Panc1 (cell line): ENCODE data around the gene OST4. TPM values are rescaled to one million over a fixed set of nuclear protein-coding genes. Genes with fewer than 3 reads are reported as not detected.

Experiments used
- ATAC-seq: fragments of 200-7000 bp; cut with Tn5 transposase; 2 replicates; pipeline ENCODE4 v1.9.1; 2020; ENCODE audit warnings: mild to moderate bottlenecking, moderate library complexity
- BruUV-seq: library from RNA; stranded (reverse); fragments of 400-500 nt; replicated peaks from 2 replicates; lab custom pipeline; 2021; lab: Mats Ljungman, UMichigan
- CTCF ChIA-PET: fragments of 300-600 bp; sonication (Branson Sonifier 250); formaldehyde crosslinking; loops from one replicate; lab custom pipeline; 2022; ENCODE audit warnings: antibody characterized with exemption; lab: Charles Lee
- POLR2A ChIA-PET: fragments of 300-600 bp; sonication (Branson Sonifier 250); formaldehyde crosslinking; loops from one replicate; lab custom pipeline; 2022; ENCODE audit warnings: antibody characterized with exemption; lab: Charles Lee
- DNase-seq: peaks from one replicate; pipeline ENCODE4 v3.0.0-alpha.2; 2010; ENCODE audit warnings: low read depth, low spot score
- H3K27ac ChIP-seq: 2 replicates; pipeline ENCODE4 v1.5.1; 2011; ENCODE audit warnings: mild to moderate bottlenecking, low read length, inconsistent platforms
- H3K27me3 ChIP-seq: fragments of 200-500 bp; sonication (Bioruptor generic); 2 replicates; pipeline ENCODE4 v1.6.0; 2014; ENCODE audit warnings: low read length, inconsistent platforms; ENCODE audit not compliant: control insufficient read depth, insufficient read depth
- H3K36me3 ChIP-seq: fragments of 200-500 bp; sonication (Bioruptor generic); 2 replicates; pipeline ENCODE4 v1.5.1; 2014; ENCODE audit warnings: inconsistent platforms, mild to moderate bottlenecking, low read length, moderate library complexity; ENCODE audit not compliant: control insufficient read depth, insufficient read depth
- H3K4me1 ChIP-seq: 2 replicates; pipeline ENCODE4 v1.5.1; 2011; ENCODE audit warnings: inconsistent platforms, mild to moderate bottlenecking, low read length, moderate library complexity; ENCODE audit not compliant: control insufficient read depth, insufficient read depth
- H3K4me3 ChIP-seq, 2 experiments: 2 replicates each; pipeline ENCODE4 v1.5.1; 2011 to 2012; ENCODE audit warnings: low read depth in 2 of 2, low read length in 2 of 2, mild to moderate bottlenecking in 2 of 2, inconsistent platforms in 1 of 2, moderate library complexity in 1 of 2
- H3K9me3 ChIP-seq: fragments of 200-500 bp; sonication (Bioruptor generic); 2 replicates; pipeline ENCODE4 v1.5.1; 2014; ENCODE audit warnings: low read depth, mild to moderate bottlenecking, inconsistent platforms, low read length, moderate library complexity; ENCODE audit not compliant: control insufficient read depth, insufficient read depth
- CTCF ChIP-seq: fragments of 450-650 bp; IDR thresholded peaks from 2 replicates; pipeline ENCODE4 v1.5.1; 2017; ENCODE audit warnings: mild to moderate bottlenecking
- POLR2AphosphoS5 ChIP-seq: IDR thresholded peaks from 2 replicates; pipeline ENCODE4 v1.6.1; 2012; ENCODE audit warnings: mild to moderate bottlenecking, low read depth, low read length, moderate library complexity
- SIN3A ChIP-seq: IDR thresholded peaks from 2 replicates; pipeline ENCODE4 v1.6.1; 2012; ENCODE audit warnings: low read depth, mild to moderate bottlenecking, low read length, moderate library complexity, borderline replicate concordance; ENCODE audit not compliant: insufficient read depth
- TCF7L2 ChIP-seq: IDR thresholded peaks from 2 replicates; pipeline ENCODE4 v1.6.1; 2011; ENCODE audit warnings: mild to moderate bottlenecking, low read depth, low read length, inconsistent platforms
- in situ Hi-C: cut with HindIII; loops from 2 replicates; pipeline ENCODE4 v1.10.0; 2016; ENCODE audit warnings: low sequenced_read_pairs, low pct_unique_long_range_greater_than_20kb
- intact Hi-C: fragments of 100-400 bp; cut with micrococcal nuclease; formaldehyde crosslinking; loops from one replicate; pipeline ENCODE4 v1.10.0; 2022; ENCODE audit not compliant: unreplicated experiment
- total RNA-seq: library from RNA; stranded (reverse); gene quantifications from one replicate; pipeline ENCODE4 v1.2.1, GENCODE V29; 2021; ENCODE audit not compliant: unreplicated experiment
- TF ChIP-seq, protein P1 (sequence below), 2 experiments: IDR thresholded peaks; 2 replicates each; pipeline ENCODE4 v1.6.1; 2011 to 2012; ENCODE audit warnings: low read depth in 2 of 2, control low read depth in 1 of 2, low read length in 1 of 2, mild to moderate bottlenecking in 1 of 2, moderate library complexity in 1 of 2; ENCODE audit not compliant: insufficient read depth in 1 of 2

The OST4 gene
- total RNA-seq, 1 experiment from 2014 or later: 219 TPM

- Histone ChIP-seq H3K36me3 (peaks cover 8% of the 10 kb centered on the region), H3K27me3 (no peaks in the 10 kb centered on the region), H3K27ac (no peak overlapping the region), H3K4me3 (no peak overlapping the region), H3K4me1 (no peaks in the 10 kb centered on the region), H3K9me3 (no peaks in the 10 kb centered on the region)
- CTCF ChIA-PET: no interaction called here
- no TSS peak for BruUV-seq
- DNase-seq: no peak
- no peak for TF ChIP-seq TCF7L2
- TF ChIP-seq SIN3A: no peak
- TF ChIP-seq, protein P1, sequence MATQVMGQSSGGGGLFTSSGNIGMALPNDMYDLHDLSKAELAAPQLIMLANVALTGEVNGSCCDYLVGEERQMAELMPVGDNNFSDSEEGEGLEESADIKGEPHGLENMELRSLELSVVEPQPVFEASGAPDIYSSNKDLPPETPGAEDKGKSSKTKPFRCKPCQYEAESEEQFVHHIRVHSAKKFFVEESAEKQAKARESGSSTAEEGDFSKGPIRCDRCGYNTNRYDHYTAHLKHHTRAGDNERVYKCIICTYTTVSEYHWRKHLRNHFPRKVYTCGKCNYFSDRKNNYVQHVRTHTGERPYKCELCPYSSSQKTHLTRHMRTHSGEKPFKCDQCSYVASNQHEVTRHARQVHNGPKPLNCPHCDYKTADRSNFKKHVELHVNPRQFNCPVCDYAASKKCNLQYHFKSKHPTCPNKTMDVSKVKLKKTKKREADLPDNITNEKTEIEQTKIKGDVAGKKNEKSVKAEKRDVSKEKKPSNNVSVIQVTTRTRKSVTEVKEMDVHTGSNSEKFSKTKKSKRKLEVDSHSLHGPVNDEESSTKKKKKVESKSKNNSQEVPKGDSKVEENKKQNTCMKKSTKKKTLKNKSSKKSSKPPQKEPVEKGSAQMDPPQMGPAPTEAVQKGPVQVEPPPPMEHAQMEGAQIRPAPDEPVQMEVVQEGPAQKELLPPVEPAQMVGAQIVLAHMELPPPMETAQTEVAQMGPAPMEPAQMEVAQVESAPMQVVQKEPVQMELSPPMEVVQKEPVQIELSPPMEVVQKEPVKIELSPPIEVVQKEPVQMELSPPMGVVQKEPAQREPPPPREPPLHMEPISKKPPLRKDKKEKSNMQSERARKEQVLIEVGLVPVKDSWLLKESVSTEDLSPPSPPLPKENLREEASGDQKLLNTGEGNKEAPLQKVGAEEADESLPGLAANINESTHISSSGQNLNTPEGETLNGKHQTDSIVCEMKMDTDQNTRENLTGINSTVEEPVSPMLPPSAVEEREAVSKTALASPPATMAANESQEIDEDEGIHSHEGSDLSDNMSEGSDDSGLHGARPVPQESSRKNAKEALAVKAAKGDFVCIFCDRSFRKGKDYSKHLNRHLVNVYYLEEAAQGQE (IDR thresholded peaks at IDR 0.05; ENCODE audit: insufficient read depth in 1 of 2, low read depth in 2 of 2, low read length in 1 of 2): no peak
- TF ChIP-seq POLR2AphosphoS5: no peak
- no peak for TF ChIP-seq CTCF
- POLR2A ChIA-PET: no interaction called here
- in situ Hi-C loops (no loop called here), intact Hi-C loops (no loop called here)
- no peak for ATAC-seq
Measured at GRCh38 chr2:27039426-27039825, 32.0 kb downstream of the OST4 start.

DNA sequence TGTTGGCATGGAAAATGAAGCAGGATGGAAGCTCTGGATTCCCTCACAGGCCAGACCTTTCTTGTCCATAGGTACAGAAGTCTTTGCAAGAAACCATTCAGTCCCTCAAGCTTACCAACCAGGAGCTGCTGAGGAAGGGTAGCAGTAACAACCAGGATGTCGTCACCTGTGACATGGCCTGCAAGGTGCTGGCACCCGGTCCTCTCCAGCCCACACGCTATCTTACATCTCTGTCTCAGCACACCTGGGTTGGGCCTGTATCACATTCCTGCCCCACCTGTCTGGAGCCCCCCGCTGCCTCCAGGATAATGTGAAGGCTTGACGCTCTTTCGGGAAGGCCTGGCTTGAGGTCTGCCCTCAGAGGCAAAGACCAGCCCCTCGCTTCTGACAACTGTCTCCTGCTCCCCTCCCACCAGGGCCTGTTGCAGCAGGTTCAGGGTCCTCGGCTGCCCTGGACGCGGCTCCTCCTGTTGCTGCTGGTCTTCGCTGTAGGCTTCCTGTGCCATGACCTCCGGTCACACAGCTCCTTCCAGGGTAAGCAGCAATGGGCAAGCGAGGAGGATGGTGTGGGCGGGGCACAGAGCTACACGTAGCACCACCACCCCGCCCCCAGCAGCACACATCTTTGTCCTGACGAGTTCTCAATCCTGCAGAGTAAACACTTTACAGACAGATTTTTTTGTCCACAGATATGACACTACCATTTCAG, 32.7 kb downstream of the OST4 start:
- DNase-seq (no peak), ATAC-seq (no peak)
- Histone ChIP-seq H3K36me3 (peaks cover 8% of the 10 kb centered on the region), H3K4me1 (peaks cover 4% of the 10 kb centered on the region), H3K27me3 (no peaks in the 10 kb centered on the region), H3K4me3 (no peak overlapping the region), H3K27ac (no peak overlapping the region), H3K9me3 (no peaks in the 10 kb centered on the region)
- no TSS peak for BruUV-seq
- intact Hi-C loops (no loop called here), in situ Hi-C loops (no loop called here)
- POLR2A ChIA-PET: no interaction called here
- TF ChIP-seq SIN3A (no peak), TCF7L2 (no peak), CTCF (no peak), POLR2AphosphoS5 (no peak)
- TF ChIP-seq, protein P1 (IDR thresholded peaks at IDR 0.05; ENCODE audit: insufficient read depth in 1 of 2, low read depth in 2 of 2, low read length in 1 of 2): no peak
- CTCF ChIA-PET: no interaction called here
